Measurements from ENCODE around the gene CLDN14.

DNA sequence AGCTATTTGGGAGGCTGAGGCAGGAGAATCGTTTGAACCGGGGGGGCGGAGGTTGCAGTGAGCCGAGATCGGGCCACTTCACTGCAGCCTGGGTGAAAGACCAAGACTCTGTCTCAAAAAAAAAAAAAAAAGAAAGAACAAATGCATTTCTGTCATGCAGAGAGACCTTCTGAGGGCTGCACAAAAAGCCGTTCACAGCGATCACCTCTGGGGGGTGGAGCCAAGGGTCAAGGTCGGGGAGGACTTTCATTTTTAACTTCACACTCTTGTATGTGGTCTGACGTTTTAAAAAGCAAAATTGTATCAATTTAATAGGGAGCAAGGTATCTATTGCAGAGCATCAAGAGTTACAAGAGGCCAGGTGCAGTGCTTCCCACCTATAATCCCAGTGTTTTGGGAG is 26.6 kb upstream of the CLDN14 start:
- TF ChIP-seq CTCF (IDR thresholded peaks at IDR 0.05; ENCODE audit: low read length) (no peak), EZH2 (optimal IDR thresholded peaks at IDR 0.05; ENCODE audit: low read depth, low read length) (no peak)
